HEK293 (cell line): ENCODE measurements around the gene ETHE1.

Experiments
- ATF2 ChIP-seq: fragments of 450-650 bp; formaldehyde crosslinking; IDR thresholded peaks from 2 replicates; pipeline ENCODE4 v1.5.1; 2016; ENCODE audit warnings: missing biosample characterization, missing genetic modification characterization, low read depth
- CTCF ChIP-seq: fragments of 450-650 bp; formaldehyde crosslinking; IDR thresholded peaks from 2 replicates; pipeline ENCODE4 v1.5.1; 2016; ENCODE audit warnings: missing biosample characterization, missing genetic modification characterization
- HOXA7 ChIP-seq: sonication (generic); formaldehyde crosslinking; IDR thresholded peaks from 2 replicates; pipeline ENCODE4 v1.8.1; 2022; ENCODE audit warnings: missing genetic modification reagents, borderline replicate concordance
- ZNF274 ChIP-seq, 2 experiments: fragments of 200-500 bp in 1 of 2; fragments of 450-650 bp in 1 of 2; sonication (Bioruptor generic) in 1 of 2; formaldehyde crosslinking in 1 of 2; IDR thresholded peaks; 2 replicates each; pipeline versions ENCODE4 v1.5.1 to v1.6.1; 2014 to 2016; ENCODE audit warnings: borderline replicate concordance in 1 of 2, inconsistent platforms in 1 of 2, low read length in 1 of 2, missing biosample characterization in 1 of 2, missing genetic modification characterization in 1 of 2
- ZNF311 ChIP-seq: fragments of 450-650 bp; formaldehyde crosslinking; IDR thresholded peaks from 2 replicates; pipeline ENCODE4 v1.5.1; 2017; ENCODE audit warnings: missing biosample characterization, missing genetic modification characterization, borderline replicate concordance
- ZSCAN23 ChIP-seq: fragments of 450-650 bp; formaldehyde crosslinking; IDR thresholded peaks from 2 replicates; pipeline ENCODE4 v1.5.1; 2016; ENCODE audit warnings: missing biosample characterization, missing genetic modification characterization

GRCh38 chr19:43489310-43489709, 37.7 kb downstream of the ETHE1 start:
- TF ChIP-seq ZSCAN23 (tag by site-specific recombination) (no peak), HOXA7 (CRISPR knock-in tag) (no peak), CTCF (no peak), ZNF311 (tag by site-specific recombination) (no peak), ZNF274 (IDR thresholded peaks at IDR 0.05; ENCODE audit: low read length) (no peak), ZNF274 (tag by site-specific recombination; IDR thresholded peaks at IDR 0.05; ENCODE audit: borderline replicate concordance) (no peak), ATF2 (no peak)
